Fibroblast of lung (primary cell): ENCODE measurements around the gene LGI2.

Experiments
- CTCF ChIP-seq, 2 donors: IDR thresholded peaks in 1 of 2; conservative IDR thresholded peaks in 1 of 2; 1 replicate in 1 of 2; 2 replicates in 1 of 2; pipeline ENCODE4 v1.5.1; 2011 to 2012; ENCODE audit warnings: low read length in 2 of 2, control low read depth in 1 of 2, inconsistent platforms in 1 of 2, low read depth in 1 of 2, mild to moderate bottlenecking in 1 of 2
- EZH2 ChIP-seq: IDR thresholded peaks from 2 replicates; pipeline ENCODE4 v1.5.1; 2012; ENCODE audit warnings: low read length, control low read depth, mild to moderate bottlenecking; ENCODE audit errors: missing control alignments

DNA sequence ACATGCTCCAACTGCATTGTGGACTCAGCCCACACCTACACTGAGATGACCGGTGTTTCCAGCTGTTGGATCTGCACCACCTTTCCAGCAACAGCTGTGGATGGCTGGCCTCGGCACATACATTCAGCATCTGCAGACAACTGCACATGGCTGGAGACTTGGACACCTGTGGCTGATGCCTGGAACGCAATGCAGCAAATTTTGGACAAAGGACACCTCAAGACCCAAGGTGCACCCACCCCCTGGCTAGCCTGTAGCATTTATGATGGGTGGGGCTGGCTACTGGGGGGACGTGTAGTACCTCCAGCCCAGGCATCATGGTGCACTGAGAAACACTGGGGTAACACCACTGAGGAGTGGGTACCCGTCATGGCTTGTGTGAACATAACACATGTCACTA is 60.6 kb downstream of the LGI2 start:
- TF ChIP-seq CTCF (conservative IDR thresholded peaks at IDR 0.05 in 1 of 2, IDR thresholded peaks at IDR 0.05 in 1 of 2; ENCODE audit: low read depth in 1 of 2, low read length in 2 of 2) (no peak), EZH2 (no peak)
